Peyer's patch (tissue), 4 donors: Measurements from ENCODE around the gene EPM2AIP1.

Experiments
- POLR2A ChIP-seq, 2 donors: fragments of 450-650 bp; IDR thresholded peaks; one replicate each; pipeline ENCODE4 v1.5.1; 2017; ENCODE audit warnings: antibody characterized with exemption in 2 of 2, mild to moderate bottlenecking in 2 of 2, moderate library complexity in 2 of 2
- TF ChIP-seq, protein P1 (sequence below), 6 experiments: fragments of 450-650 bp in 4 of 6; fragments of 200-600 bp in 2 of 6; sonication (generic) in 1 of 6; IDR thresholded peaks; one replicate each; pipeline ENCODE4 v1.5.1; 2017 to 2019; ENCODE audit warnings: antibody characterized with exemption in 6 of 6, mild to moderate bottlenecking in 3 of 6, moderate library complexity in 1 of 6

DNA sequence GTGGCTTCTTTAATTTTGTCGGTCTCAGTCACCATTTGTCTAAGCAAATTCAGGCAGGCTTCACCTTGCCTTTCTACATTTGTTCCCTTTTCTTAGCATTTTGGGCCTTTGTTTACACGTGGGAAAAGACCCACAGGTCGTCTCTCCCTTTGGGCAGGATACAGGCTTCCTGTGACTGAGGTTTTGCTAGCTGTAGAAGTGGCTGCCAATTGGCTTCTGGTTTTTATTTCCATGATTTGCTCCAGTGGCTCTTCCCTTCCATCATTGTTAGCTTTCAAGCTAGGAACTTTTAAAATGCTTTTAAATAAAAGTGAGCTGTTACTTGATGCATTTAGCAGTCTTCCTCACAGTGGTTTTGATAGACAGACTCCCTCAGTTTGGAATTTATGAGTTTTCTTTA is 37.7 kb upstream of the EPM2AIP1 start:
- TF ChIP-seq, protein P1, sequence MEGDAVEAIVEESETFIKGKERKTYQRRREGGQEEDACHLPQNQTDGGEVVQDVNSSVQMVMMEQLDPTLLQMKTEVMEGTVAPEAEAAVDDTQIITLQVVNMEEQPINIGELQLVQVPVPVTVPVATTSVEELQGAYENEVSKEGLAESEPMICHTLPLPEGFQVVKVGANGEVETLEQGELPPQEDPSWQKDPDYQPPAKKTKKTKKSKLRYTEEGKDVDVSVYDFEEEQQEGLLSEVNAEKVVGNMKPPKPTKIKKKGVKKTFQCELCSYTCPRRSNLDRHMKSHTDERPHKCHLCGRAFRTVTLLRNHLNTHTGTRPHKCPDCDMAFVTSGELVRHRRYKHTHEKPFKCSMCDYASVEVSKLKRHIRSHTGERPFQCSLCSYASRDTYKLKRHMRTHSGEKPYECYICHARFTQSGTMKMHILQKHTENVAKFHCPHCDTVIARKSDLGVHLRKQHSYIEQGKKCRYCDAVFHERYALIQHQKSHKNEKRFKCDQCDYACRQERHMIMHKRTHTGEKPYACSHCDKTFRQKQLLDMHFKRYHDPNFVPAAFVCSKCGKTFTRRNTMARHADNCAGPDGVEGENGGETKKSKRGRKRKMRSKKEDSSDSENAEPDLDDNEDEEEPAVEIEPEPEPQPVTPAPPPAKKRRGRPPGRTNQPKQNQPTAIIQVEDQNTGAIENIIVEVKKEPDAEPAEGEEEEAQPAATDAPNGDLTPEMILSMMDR (IDR thresholded peaks at IDR 0.05) = no peak
- TF ChIP-seq POLR2A (IDR thresholded peaks at IDR 0.05) = no peak
